Fibroblast of lung (primary cell): ENCODE results near the gene EGF. TPM values are rescaled to one million over a fixed set of nuclear protein-coding genes. Genes with fewer than 3 reads are reported as not detected.

ENCODE experiments used
- DNase-seq, 2 donors: peaks; one replicate each; pipeline versions ENCODE4 v3.0.0 to v3.0.0-alpha.2; 2010; ENCODE audit warnings: low read depth in 2 of 2
- H2AFZ ChIP-seq: 2 replicates; pipeline ENCODE4 v1.5.1; 2012; ENCODE audit warnings: low read length, control low read depth, inconsistent platforms
- H3K27ac ChIP-seq: 2 replicates; pipeline ENCODE4 v1.5.1; 2011; ENCODE audit warnings: low read length, control low read depth; ENCODE audit not compliant: insufficient read depth
- H3K27me3 ChIP-seq: 2 replicates; pipeline ENCODE4 v1.5.1; 2011; ENCODE audit warnings: mild to moderate bottlenecking, low read length; ENCODE audit not compliant: control insufficient read depth, insufficient read depth
- H3K36me3 ChIP-seq: 2 replicates; pipeline ENCODE4 v1.5.1; 2011; ENCODE audit warnings: low read length; ENCODE audit not compliant: control insufficient read depth, insufficient read depth
- H3K4me1 ChIP-seq: 2 replicates; pipeline ENCODE4 v1.5.1; 2011; ENCODE audit warnings: low read length; ENCODE audit not compliant: control insufficient read depth, insufficient read depth; ENCODE audit errors: extremely low read depth
- H3K4me2 ChIP-seq: 2 replicates; pipeline ENCODE4 v1.5.1; 2011; ENCODE audit warnings: low read length, control low read depth; ENCODE audit not compliant: insufficient read depth; ENCODE audit errors: extremely low read depth
- H3K4me3 ChIP-seq, 4 experiments: fragments of 200-600 bp in 1 of 4; sonication (generic) in 1 of 4; replicated peaks in 1 of 4; 2 replicates each; pipeline ENCODE4 v1.5.1; 2011 to 2016; ENCODE audit warnings: low read length in 4 of 4, low read depth in 3 of 4, mild to moderate bottlenecking in 3 of 4, control low read depth in 2 of 4, inconsistent platforms in 1 of 4, mixed read lengths in 1 of 4; ENCODE audit not compliant: insufficient read depth in 1 of 4; ENCODE audit errors: control extremely low read depth in 1 of 4
- H3K79me2 ChIP-seq: 2 replicates; pipeline ENCODE4 v1.5.1; 2012; ENCODE audit warnings: mild to moderate bottlenecking, low read length, inconsistent platforms; ENCODE audit not compliant: control insufficient read depth, insufficient read depth
- H3K9ac ChIP-seq: 2 replicates; pipeline ENCODE4 v1.5.1; 2011; ENCODE audit warnings: mild to moderate bottlenecking, low read length, control low read depth; ENCODE audit not compliant: insufficient read depth
- H3K9me3 ChIP-seq: 2 replicates; pipeline ENCODE4 v1.5.1; 2012; ENCODE audit warnings: low read depth, low read length; ENCODE audit not compliant: control insufficient read depth, insufficient read depth
- H4K20me1 ChIP-seq: 2 replicates; pipeline ENCODE4 v1.5.1; 2011; ENCODE audit warnings: low read length; ENCODE audit not compliant: control insufficient read depth, insufficient read depth; ENCODE audit errors: extremely low read depth
- EZH2 ChIP-seq: IDR thresholded peaks from 2 replicates; pipeline ENCODE4 v1.5.1; 2012; ENCODE audit warnings: low read length, control low read depth, mild to moderate bottlenecking; ENCODE audit errors: missing control alignments
- polyA plus RNA-seq, 2 donors: library from polyadenylated mRNA; depleted of rRNA in 1 of 2; stranded (reverse) in 1 of 2; unstranded in 1 of 2; fragments of >200 nt; gene quantifications; 2 replicates each; pipeline ENCODE4 v1.2.1, GENCODE V29; 2011 to 2012; ENCODE audit warnings: missing spikeins in 1 of 2
- total RNA-seq: library from RNA; depleted of rRNA; stranded (reverse); fragments of >200 nt; gene quantifications from 2 replicates; pipeline ENCODE4 v1.2.1, GENCODE V29; 2014
- TF ChIP-seq, protein P1 (sequence below), 2 donors: IDR thresholded peaks in 1 of 2; conservative IDR thresholded peaks in 1 of 2; 1 replicate in 1 of 2; 2 replicates in 1 of 2; pipeline ENCODE4 v1.5.1; 2011 to 2012; ENCODE audit warnings: low read length in 2 of 2, control low read depth in 1 of 2, inconsistent platforms in 1 of 2, low read depth in 1 of 2, mild to moderate bottlenecking in 1 of 2

Gene EGF
- total and polyA plus RNA-seq, 2 donors (not counting 1 experiment from before 2014, with no cell fraction given) = 0.59 to 0.83 TPM

DNA sequence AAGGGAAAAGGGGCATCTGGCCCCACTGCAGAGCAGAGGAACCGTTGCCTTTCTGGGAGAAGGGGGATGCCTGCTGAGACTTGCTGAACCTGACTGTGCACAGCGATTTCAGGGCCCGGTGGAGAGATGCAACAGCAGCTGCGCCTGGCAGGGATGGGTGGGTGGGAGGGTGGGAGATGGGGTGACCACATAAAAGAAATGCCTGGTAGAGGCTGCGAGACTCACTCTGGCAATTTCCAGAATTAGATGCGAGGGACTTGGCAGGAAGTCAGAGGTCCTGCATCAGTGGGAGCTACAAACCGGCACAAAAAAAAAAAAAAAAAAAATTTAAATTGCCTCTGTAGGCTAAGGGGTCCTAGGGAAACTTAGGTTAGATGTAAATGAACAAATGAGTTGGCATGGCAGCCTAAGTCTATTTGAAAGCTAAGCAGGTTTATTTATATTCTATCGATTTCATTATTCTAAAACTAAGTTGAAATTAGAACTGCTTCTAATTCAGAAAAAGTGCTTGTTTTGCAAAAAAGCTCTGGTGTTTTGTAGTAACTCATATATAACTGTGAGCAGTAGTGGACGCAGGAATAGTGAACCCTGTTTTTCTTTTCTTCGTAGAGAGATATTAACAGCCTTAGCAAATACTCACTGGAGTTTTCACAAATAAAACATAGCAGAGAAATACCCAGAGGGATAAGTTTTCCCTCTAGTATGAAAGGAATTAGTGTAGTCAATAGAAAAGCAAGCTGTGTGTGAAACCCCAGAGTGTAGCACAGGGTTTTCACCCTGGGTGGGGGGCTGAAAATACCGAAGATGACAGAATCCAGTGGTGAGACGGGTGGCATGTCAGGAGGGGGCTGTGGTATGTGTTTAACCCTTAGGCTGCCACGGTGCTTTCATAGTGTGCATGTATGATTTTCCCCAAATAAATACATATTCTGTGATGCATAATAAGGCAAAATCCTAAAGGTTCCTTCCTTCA is 130.1 kb downstream of the EGF start:
- Histone ChIP-seq H3K79me2 (no peaks in the 10 kb centered on the region), H4K20me1 (no peaks in the 10 kb centered on the region), H3K4me3 (no peak overlapping the region), H3K27ac (no peak overlapping the region), H3K4me1 (no peaks in the 10 kb centered on the region), H3K9ac (no peak overlapping the region), H3K27me3 (no peaks in the 10 kb centered on the region), H2AFZ (no peak overlapping the region), H3K4me2 (no peak overlapping the region), H3K36me3 (no peaks in the 10 kb centered on the region), H3K9me3 (no peaks in the 10 kb centered on the region)
- TF ChIP-seq, protein P1, sequence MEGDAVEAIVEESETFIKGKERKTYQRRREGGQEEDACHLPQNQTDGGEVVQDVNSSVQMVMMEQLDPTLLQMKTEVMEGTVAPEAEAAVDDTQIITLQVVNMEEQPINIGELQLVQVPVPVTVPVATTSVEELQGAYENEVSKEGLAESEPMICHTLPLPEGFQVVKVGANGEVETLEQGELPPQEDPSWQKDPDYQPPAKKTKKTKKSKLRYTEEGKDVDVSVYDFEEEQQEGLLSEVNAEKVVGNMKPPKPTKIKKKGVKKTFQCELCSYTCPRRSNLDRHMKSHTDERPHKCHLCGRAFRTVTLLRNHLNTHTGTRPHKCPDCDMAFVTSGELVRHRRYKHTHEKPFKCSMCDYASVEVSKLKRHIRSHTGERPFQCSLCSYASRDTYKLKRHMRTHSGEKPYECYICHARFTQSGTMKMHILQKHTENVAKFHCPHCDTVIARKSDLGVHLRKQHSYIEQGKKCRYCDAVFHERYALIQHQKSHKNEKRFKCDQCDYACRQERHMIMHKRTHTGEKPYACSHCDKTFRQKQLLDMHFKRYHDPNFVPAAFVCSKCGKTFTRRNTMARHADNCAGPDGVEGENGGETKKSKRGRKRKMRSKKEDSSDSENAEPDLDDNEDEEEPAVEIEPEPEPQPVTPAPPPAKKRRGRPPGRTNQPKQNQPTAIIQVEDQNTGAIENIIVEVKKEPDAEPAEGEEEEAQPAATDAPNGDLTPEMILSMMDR (conservative IDR thresholded peaks at IDR 0.05 in 1 of 2, IDR thresholded peaks at IDR 0.05 in 1 of 2; ENCODE audit: low read depth in 1 of 2, low read length in 2 of 2) = no peak
- no peak for TF ChIP-seq EZH2
- DNase-seq = no peak

DNA sequence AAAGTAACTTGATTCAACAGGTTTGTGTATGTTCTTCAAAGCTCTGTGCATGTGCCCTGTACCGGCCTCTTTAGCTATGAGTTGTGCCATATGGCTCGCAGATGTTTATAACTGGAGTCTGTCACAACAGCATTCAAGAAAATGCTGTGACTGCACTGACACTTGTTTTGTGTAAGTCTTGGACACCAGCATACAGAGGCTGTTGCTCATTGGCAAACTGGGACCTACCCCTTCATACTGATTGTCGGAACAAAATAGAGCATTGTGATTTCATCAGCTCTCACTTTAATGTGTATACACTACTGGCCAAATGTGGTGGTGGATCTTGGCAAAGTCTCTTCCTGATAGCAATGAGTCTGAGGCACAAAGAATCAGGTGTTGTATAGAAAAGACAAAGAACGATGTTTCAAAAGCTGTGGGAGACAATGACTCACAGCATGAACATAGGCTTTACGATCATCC is 133.9 kb downstream of the EGF start:
- Histone ChIP-seq H3K9me3 (no peaks in the 10 kb centered on the region), H3K4me2 (no peak overlapping the region), H3K27me3 (no peaks in the 10 kb centered on the region), H3K4me3 (no peak overlapping the region), H3K4me1 (no peaks in the 10 kb centered on the region), H3K9ac (no peak overlapping the region), H3K27ac (no peak overlapping the region), H3K36me3 (no peaks in the 10 kb centered on the region), H2AFZ (no peak overlapping the region), H3K79me2 (no peaks in the 10 kb centered on the region), H4K20me1 (no peaks in the 10 kb centered on the region)
- DNase-seq = peak; percentile 67 to 83
- TF ChIP-seq EZH2 = no peak
- TF ChIP-seq, protein P1 (conservative IDR thresholded peaks at IDR 0.05 in 1 of 2, IDR thresholded peaks at IDR 0.05 in 1 of 2; ENCODE audit: low read depth in 1 of 2, low read length in 2 of 2) = no peak
